Measurements from ENCODE around the gene DDX39A. TPM values are rescaled to one million over a fixed set of nuclear protein-coding genes. Genes with fewer than 3 reads are reported as not detected.

DDX39A gene
- total and polyA plus RNA-seq, 2 donors (not counting 1 experiment from before 2014, with no cell fraction given) = 178 to 393 TPM

GRCh38 chr19:14435320-14436050 is 16.3 kb upstream of the DDX39A start:
- ChIA-PET CTCF (interaction anchor here (0.9 kb wide), 1 partner anchor 74 kb away, joined by 3 read pairs; no protein-coding TSS in a partner anchor), POLR2A (interaction anchor here (1.6 kb wide), 1 partner anchor 15 kb away, joined by 5 read pairs; no protein-coding TSS in a partner anchor)
- Histone ChIP-seq H3K9ac (ENCODE audit: low read length) (no peak overlapping the region), H3K79me2 (ENCODE audit: control insufficient read depth, insufficient read depth, low read length) (peaks cover 70% of the 10 kb centered on the region), H3K36me3 (replicated peaks in 1 of 2; ENCODE audit: control extremely low read depth in 1 of 2, control insufficient read depth in 1 of 2, extremely low read depth in 1 of 2, insufficient read depth in 2 of 2, low read length in 1 of 2) (no peaks in the 10 kb centered on the region), H3K27ac (ENCODE audit: low read length in 2 of 2) (peak overlapping the region in 1 of 2 donors; percentile 86), H3K4me3 (ENCODE audit: control extremely low read depth in 1 of 5, extremely low read depth in 1 of 5, insufficient read depth in 1 of 5, low read depth in 2 of 5, low read length in 4 of 5) (no peak overlapping the region), H3K4me1 (ENCODE audit: control insufficient read depth in 2 of 2, insufficient read depth in 2 of 2, low read length in 2 of 2) (peaks cover 35 to 44% of the 10 kb centered on the region in 2 donors), H3K9me3 (ENCODE audit: control extremely low read depth in 1 of 3, control insufficient read depth in 2 of 3, insufficient read depth in 1 of 3, low read length in 2 of 3) (peaks cover 0 to 3% (median 0%) of the 10 kb centered on the region in 3 donors), H2AFZ (ENCODE audit: insufficient read depth, low read depth, low read length, poor library complexity, severe bottlenecking) (no peak overlapping the region), H3K4me2 (replicated peaks; ENCODE audit: low read depth, low read length, poor library complexity, severe bottlenecking) (peak overlapping the region; percentile 92), H3K27me3 (replicated peaks in 1 of 4; ENCODE audit: control extremely low read depth in 1 of 4, control insufficient read depth in 3 of 4, insufficient read depth in 4 of 4, low read length in 3 of 4) (peaks cover 0 to 3% (median 0%) of the 10 kb centered on the region in 4 experiments), H4K20me1 (ENCODE audit: control insufficient read depth, insufficient read depth, low read length, poor library complexity, severe bottlenecking) (peaks cover 15% of the 10 kb centered on the region)
- intact Hi-C loops (cut with micrococcal nuclease) = no loop called here
- H3K4me1 Mint-ChIP-seq = peaks cover 47% of the 10 kb centered on the region
- H3K9me3 Mint-ChIP-seq (ENCODE audit: insufficient read depth) = no peaks in the 10 kb centered on the region
- 95% methylated on average over 13 of the region's 17 CpGs for WGBS (ENCODE audit: insufficient coverage)
- no peak for TF ChIP-seq EZH2 (IDR thresholded peaks at IDR 0.05; ENCODE audit: borderline replicate concordance, insufficient read depth, low read depth, low read length, poor library complexity, severe bottlenecking)
- TF ChIP-seq, protein P1, sequence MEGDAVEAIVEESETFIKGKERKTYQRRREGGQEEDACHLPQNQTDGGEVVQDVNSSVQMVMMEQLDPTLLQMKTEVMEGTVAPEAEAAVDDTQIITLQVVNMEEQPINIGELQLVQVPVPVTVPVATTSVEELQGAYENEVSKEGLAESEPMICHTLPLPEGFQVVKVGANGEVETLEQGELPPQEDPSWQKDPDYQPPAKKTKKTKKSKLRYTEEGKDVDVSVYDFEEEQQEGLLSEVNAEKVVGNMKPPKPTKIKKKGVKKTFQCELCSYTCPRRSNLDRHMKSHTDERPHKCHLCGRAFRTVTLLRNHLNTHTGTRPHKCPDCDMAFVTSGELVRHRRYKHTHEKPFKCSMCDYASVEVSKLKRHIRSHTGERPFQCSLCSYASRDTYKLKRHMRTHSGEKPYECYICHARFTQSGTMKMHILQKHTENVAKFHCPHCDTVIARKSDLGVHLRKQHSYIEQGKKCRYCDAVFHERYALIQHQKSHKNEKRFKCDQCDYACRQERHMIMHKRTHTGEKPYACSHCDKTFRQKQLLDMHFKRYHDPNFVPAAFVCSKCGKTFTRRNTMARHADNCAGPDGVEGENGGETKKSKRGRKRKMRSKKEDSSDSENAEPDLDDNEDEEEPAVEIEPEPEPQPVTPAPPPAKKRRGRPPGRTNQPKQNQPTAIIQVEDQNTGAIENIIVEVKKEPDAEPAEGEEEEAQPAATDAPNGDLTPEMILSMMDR (IDR thresholded peaks at IDR 0.05) = no peak
- DNase-seq = no peak
- H3K27me3 Mint-ChIP-seq = no peaks in the 10 kb centered on the region
- H3K4me3 Mint-ChIP-seq = peak overlapping the region; percentile 64
- H3K27ac Mint-ChIP-seq = no peak overlapping the region
- ATAC-seq (ENCODE audit: low read depth) = no peak
